DOHH2 (cell line): Measurements from ENCODE around the gene PMS1.

Source experiments
- CTCF ChIP-seq: fragments of 200-600 bp; sonication (generic); IDR thresholded peaks from one replicate; pipeline ENCODE4 v1.5.1; 2014; ENCODE audit warnings: antibody characterized with exemption, mild to moderate bottlenecking, low read depth, low read length; ENCODE audit not compliant: poor library complexity, severe bottlenecking
- EZH2phosphoT487 ChIP-seq: fragments of 200-600 bp; sonication (generic); IDR thresholded peaks from 2 replicates; pipeline ENCODE4 v1.6.1; 2017; ENCODE audit warnings: borderline replicate concordance, mild to moderate bottlenecking, antibody characterized with exemption, low read length, moderate library complexity, mixed read lengths

GRCh38 chr2:189818249-189819038, 34.2 kb downstream of the PMS1 start:
- TF ChIP-seq EZH2phosphoT487 (no peak), CTCF (no peak)
